ENCODE results near the gene STX1B.

The STX1B gene

DNA sequence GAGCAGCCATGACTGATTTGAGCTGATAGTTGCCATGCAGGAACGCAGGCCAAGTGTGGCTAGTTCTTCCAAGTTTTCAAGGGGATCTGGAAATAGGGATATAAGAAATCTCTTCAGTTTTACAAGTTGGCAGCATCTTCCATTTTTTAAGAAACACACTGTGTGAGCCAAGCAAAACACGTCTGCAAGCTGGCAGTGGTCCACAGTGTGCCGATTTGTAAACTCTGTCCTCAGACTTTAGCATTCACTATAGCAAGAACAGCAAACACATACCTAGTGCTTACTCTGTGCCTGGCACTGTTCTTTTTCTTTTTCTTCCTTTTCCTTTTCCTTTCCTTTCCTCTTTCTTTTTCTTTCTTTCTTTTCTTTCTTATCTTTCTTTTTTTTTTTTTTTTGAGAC is 58.7 kb downstream of the STX1B start:
- DNase-seq (ENCODE audit: low read depth) = peak; percentile 61

DNA sequence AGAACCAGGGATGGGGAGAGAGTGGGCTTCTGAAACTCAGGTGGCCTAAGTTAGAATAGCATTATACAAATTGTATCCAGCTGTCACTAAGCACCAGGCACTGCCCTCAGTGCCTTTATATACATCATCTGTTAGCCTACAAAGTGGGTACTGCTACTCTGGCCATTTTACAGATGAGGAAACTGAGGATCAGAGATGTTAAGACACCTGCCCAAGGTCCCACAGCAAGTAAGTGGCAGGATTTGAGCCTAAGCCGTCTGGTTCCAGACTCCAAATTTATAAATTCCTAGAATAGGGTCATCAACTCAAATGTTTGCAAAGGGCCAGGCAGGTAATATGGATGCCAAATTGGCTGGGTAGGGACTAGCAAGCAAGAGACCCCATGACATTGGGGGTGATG is 59.2 kb downstream of the STX1B start:
- no peak for DNase-seq (ENCODE audit: low read depth)

DNA sequence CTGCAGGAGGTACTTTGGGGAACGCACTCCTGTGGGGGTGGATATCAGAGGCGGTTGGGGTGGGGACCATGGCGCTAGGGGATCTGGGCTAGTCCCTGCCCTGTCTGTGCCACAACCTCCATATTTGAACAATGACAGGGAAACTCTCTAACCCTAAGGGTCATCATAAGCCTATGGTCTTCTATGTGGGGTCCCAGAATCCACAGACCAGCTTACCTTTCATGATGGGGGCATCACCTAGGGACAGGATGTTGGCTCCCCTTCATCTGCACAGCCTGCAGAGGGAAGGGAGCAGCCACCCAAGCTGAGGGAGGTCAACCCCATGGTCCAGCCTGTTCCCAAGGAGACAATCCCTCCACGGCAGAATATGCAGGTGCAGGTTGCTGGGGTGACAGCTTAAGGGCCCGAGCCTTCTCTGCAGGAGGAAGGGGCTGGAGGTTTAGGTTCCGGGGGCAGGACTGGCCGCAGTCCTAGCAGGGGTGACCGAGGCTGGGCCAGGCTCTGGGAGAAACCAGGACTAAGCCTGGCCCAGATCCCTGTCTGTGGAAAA is 59.8 kb downstream of the STX1B start:
- no peak for DNase-seq (ENCODE audit: low read depth)

DNA sequence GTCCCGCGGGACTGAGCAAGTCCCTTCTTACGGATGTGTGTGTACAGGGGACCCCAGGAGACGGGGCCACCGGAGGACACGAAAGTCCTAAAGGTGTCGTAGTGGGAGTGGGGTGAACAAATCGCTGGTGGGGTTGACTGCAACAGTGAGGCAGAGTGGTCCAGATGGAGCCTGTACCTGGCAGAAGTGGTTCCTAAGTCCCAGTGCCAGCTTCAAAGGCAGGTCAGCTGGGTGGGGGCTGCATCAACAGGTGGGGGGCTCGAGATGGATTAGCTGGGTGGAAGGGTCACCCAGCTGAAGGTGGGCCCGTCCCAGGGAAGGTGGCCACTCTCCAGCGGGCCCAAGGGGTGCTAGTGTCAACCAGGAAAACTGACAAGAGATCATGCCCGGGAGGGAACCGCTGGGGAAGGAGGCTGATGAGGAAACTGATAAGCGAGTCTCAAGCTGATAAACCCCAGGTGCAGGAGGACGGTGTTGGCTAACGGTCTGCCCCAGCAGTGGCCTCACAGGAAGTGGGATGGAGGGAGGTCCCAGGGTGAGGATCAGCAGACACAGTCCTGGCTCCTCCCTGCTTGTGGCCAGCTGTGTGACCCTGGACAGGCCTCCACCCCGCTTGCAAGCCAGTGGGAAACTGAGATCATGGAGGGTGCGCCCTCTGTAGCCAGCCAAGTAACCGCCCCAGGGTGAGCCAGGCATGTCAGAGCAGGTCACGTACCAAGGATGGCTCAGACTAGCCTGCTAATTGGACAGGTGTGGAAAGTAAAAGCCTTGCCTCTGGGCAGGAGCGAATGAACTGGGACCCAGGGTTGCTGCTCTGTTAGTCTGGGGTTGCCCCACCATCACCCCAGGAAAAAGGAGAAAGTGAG is 60.6 kb downstream of the STX1B start:
- DNase-seq (ENCODE audit: low read depth) = peak; percentile 84

DNA sequence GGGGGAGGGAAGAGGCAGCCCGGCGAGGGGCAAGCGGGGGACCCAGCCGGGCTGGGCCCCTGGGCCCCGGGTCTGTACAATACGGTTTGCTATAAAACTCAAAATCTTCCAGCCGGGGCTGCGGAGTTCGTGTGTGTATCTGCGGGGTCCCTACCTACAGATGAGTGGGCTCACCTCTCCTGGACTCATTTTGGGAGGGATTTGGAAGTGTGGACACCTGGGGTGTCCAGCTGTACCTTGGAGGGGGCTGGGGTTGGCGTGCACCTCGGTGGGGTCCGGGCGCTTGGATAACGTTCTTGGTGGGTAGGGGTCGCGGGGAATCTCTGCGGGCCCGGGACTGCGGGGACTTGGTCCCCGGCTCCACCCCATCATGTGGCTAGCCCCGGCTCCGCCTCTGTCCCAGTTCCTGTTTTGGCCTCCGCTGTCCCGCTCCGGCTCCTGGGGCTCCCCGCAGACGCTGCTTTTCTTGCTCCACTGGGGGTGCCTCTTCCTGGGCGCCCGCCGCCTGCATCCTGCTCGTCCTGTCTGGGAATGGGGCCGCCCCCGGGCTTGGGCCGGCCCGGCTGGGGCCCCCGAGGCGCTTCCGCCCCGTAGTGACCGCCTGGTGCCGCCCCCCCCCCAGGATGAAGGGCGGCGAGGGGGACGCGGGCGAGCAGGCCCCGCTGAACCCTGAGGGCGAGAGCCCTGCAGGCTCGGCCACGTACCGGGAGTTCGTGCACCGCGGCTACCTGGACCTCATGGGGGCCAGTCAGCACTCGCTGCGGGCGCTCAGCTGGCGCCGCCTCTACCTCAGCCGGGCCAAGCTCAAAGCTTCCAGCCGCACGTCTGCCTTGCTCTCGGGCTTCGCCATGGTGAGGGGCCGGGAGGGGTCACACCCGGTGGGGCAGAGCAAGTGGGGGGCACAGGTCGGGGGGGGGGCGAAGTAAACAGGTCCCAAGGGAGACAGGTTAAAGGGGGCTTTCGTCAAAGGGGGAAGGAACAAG is 61.5 kb downstream of the STX1B start, which contains the start of gene ORAI3:
ORAI3 (plus strand) TSS at position 402 of the 983 bp plus-strand sequence; CDS start at position 624, 222 bp downstream.
- peak; percentile 63 for DNase-seq (ENCODE audit: low read depth)

DNA sequence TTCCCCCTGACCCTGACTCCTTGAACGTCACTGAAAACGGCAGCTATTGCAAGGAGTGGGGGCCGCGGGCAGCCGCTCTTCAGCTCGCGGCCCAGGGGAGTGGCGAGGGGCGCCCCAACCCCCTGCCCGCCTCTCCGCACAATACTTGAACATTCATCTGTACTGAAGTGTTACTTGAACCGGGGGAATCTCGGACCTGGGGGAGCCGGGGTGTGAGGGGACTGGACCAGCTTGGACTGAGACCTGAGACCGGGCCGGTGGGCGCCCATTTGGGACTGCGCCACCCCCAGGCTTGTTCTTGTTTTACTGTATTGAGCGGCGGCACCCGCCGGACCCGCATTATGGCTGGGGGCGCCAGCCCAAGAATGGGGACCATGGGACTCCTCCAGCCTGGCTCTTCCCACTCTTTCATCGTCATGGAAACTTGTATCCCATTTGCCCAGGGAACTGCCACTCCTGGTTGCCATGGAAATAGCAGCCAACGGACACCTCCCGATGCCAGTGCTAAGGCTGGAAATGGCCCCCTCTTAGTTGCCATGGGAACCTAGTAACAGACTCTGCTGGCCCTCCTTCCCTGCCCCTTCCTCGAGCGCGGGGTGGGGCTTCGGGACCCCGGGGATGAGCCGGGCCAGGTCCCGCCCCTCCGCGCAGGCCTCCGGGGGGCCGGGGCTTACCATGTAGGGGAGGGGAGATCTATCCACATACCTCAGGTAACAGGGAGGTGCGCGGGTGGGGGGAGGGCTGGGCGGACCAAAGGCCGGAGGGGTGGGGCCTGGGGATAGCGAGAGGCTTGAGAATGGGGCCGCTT is 62.4 kb downstream of the STX1B start:
- peak; percentile 98 for DNase-seq (ENCODE audit: low read depth)

DNA sequence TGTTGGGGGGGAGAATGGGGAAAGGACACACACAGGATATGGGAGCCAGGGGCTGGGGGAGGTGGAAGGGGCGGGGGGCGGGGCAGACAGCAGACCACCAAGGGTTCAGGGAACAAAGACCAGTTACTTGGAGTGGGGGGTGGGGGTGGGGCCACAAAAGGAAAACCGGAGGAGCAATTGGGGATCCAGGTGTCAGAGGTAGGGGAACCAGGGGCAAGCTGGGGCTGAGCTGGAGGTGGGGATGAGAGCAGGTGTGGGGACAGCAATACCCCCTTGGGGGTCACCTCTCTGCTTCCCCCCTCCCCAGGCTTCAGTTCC is 62.9 kb downstream of the STX1B start:
- DNase-seq (ENCODE audit: low read depth) = no peak

DNA sequence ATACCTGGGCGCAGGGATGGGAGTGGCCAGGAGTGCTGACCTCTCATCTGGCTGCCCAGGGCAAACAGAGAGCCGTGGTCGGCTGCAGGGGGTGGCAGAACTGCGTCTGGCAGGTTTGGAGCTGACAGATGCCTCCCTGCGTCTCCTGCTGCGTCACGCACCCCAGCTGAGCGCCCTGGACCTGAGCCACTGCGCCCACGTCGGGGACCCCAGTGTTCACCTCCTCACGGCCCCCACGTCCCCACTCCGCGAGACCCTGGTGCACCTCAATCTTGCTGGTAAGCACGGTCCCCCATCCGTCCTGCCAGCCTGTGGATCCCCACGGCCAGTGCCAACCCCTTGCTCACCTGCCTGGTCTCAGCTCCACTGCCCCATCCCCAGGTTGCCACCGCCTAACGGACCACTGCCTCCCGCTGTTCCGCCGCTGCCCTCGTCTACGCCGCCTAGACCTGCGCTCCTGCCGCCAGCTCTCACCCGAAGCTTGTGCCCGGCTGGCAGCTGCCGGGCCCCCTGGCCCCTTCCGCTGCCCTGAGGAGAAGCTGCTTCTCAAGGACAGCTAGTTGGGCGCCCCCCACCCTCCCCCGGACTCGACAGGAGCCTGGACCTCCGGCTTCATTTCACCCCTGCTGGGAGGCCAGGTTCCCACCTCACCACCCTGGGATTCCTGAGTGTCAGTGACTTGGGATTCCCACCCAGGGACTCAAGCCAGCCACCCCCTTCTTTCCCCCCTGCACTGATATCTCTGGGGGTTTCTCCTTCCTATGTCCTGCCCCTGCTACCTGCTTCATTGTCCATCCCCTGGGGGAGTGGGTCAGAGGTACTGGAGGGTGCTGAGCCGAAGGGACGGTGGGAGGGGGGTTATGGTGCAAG is 63.5 kb downstream of the STX1B start:
- no peak for DNase-seq (ENCODE audit: low read depth)

DNA sequence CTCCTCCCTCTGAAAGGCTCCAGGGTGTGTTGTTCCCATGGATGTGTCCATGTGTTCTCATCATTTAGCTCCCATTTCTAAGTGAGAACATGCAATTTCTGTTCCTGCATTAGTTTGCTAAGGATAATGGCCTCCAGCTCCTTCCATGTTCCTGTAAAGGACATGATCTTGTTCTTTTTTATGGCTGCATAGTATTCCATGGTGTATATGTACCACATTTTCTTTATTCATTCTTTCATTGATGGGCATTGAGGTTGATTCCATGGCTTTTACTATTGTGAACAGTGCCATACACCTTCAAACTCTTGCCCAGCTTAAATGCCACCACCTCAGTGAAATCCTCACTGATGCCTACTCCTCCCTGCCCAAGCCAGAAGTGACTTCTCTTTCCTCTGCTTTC is 66.1 kb downstream of the STX1B start:
- DNase-seq (ENCODE audit: low read depth) = no peak

DNA sequence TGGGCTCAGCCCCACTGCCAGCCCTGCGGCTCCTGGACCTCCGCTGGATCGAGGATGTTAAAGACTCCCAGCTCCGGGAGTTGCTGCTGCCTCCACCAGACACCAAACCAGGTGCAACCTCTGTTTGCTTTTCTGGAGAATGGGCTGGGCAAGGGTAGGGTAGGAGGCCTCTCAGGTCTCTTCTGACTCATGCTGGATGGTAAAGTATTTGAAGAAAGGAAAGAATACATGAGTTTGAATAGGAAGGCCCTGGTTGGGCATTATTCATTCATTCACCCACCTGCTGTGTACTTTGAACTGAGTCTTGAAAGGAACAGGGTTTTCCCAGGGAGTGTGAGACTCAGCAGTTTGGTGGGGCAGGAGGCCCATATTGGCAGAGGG is 68.0 kb downstream of the STX1B start:
- no peak for DNase-seq (ENCODE audit: low read depth)

DNA sequence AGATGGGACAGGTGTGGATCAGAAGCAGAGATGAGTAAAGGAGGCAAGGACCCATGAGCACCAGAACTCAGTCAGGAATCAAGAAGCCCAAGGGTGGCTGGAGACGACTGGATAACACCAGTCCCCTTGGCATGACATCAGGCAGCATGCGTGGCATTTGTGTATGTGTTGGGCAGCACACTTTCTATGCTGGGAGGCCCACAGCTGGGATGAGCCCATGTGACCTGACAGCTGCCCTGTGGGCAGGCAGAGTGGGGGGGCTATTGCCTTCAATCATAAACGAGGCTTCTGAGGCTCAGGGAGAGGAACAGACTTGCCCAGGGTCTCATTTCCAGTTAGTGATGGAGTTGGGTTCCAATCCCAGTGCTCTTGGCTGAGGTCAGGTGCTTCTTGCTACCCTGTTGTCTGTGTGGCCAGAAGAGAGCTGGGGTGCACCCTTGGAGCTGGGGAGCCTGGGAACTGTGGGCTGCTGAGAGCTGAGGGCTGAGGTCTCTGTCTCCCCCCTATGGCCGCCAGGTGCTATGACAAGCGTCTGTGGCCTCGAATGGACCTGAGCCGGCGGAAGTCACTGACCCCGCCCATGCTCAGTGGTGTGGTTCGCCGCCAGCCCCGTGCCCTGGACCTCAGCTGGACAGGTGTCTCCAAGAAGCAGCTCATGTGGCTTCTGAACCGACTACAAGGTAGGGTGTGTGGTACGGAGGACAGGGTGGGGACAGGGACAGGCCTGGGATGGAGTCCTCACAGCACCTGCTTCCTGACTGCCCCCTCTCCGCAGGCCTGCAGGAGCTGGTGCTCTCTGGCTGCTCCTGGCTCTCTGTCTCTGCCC is 68.6 kb downstream of the STX1B start:
- peak; percentile 73 for DNase-seq (ENCODE audit: low read depth)

DNA sequence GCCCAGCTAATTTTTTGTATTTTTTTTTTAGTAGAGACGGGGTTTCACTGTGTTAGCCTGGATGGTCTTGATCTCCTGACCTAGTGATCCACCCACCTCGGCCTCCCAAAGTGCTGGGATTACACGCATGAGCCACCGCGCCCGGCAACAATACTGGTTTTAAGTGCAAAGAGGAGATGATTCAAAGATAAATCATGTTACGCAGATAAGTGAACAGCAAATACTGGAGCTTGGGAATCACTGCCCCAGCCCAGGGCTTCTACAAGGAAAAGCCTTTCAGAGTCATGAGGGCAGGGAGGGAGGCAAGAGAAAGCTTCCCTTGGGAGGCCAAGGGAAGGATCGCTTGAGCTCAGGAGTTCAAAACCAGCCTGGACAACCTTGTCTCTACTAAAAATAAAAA is 70.9 kb downstream of the STX1B start:
- DNase-seq (ENCODE audit: low read depth) = peak; percentile 42

Data from iris pigment epithelial cell (primary cell).